Measurements from ENCODE around the gene PPM1L.
"Not testable (repeated sequence)": the region's sequence is repeated elsewhere in the genome, so short reads cannot be mapped to it uniquely, and the experiment has no call there.

Gene PPM1L

DNA sequence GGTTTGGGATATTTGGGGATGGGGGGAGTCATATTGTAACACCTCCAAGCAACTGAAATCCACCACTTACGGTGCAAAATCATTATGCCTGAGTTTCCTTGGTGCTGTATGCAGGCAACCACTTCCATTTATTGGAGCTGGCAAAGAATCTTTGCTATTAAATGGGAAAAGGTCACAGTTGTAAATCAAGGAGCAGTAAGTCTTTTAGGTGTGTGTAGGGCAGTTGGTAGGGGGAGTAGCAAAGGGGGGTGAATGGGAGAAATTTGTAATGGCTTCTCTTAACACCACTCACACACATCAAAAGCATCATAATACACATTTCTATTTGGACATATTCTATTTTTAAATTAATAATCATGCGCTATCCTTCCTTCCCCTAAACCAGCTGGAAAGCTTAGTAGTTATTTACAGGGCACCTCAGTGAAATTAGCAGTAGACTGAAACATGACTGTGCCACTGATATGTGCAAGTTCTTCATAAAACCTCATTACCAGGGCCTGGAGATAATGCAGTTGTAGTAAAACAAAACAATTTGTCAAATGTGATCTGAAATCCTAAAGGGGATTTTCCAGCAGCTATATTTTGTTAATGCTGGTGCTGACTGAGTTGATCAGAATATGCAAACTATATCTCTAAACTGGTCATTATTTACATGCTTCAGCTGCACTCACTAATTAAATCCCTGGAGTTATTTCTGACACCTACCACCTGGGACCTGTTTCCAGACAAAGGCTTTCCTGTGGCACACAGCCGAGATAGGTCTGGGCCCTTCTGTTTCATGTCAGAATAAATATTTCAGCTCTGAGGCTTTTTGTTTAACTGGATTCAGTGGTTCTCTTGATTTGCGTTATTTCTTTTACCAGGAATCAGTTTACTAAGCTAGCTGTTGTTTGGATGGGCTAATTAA lies 259.1 kb downstream of the PPM1L start:
- H3K4me3 ChIP-seq = no peak overlapping the region
- no peak overlapping the region for H3K27ac ChIP-seq

DNA sequence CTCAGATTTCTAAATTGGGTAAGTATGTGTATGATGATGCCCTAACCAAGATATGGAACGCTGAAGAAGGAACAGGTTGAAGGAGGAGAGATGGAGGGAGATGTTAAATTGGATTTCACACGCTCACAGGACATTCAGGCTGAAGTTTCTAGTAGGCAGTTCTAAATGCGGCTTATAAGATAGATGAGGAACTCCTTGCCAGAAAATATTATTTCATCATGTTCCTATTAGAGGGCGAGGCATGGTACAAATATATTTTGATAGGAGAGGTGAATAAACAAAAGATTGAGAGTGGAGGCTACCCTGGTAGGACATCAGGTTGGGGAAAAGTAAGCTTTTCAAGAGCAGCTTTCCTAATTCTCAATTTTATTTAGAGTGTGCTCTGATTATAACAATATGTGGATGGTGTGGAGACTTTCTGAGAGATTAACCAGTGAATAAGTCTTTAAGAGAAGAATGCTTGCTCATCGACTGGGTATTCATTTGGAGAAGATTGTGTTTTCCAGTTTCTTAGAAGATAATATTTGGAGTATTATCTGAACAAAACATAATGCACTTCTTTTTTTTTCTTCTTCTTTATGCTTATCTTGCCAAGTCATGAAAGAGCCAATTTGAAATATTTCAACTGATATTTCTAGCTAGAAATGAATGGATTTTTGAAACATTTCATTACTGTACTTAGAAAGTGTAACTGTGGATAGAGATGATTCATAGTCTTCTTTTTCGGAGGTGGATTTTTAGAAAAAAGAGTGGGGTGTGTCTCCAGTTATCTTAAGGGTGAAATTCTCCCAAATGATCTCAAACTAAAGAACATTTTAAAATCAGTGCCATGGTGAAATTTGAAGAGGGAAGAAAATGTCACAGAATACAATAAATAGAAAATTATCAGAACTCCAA lies 260.6 kb downstream of the PPM1L start:
- H3K27ac ChIP-seq = no peak overlapping the region
- H3K4me3 ChIP-seq = no peak overlapping the region

DNA sequence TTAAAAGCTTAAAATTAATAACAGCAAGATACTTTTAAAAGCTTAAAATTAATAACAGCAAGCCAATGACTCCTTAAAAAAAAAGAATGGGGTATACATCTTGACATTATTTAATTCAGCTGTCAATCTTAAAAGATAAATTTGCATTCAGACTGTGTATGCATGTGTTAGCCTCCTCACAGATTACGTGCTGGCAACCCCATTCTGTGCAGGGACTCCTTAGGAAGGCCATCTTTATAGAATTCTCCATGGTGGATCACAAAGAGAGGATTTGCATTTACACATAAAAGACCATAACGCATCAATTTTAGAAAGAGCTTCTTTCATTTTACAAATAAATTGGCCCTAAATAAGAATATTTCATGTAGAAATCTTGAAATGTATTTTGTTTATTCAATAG lies 261.9 kb downstream of the PPM1L start:
- no peak overlapping the region for H3K27ac ChIP-seq
- H3K4me3 ChIP-seq = no peak overlapping the region

DNA sequence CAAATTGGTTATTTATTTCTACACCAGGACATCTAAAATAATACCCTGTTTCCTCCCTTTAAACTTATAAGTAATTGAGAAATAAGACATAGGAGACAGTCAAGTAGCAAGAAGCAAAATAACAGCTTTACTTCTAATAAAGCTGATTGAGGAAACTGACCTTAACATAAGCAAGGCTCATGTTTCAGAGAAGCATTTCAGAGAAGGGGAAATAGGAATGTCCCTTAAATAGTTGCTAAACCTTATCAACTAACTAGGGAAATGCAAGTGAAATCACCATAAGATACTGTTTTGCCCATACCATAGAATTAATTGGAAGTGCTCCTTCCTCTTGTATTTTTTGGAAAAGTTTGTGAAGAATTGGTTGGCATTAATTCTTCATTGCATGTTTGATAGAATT lies 264.2 kb downstream of the PPM1L start:
- no peak overlapping the region for H3K4me3 ChIP-seq
- H3K27ac ChIP-seq = no peak overlapping the region

DNA sequence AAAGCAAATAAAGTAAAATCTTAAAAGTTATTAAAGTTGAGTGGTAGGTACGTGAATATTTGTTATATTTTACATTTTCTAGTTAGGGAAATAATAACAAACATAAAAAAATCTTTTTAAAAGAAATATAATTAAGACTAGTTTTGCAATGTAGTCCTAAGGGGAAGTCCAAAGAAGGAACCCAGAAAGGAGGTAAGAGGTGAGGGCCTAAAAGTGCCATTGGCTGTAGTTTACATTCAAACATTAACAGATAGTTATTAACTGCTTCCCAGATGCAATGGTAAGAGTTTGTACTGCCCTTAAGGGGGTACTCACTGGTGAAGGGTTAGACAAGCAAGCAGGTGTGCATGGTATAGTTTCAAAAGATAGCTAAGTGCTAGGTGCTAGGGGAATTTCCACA lies 269.9 kb downstream of the PPM1L start:
- H3K4me3 ChIP-seq = no peak overlapping the region
- H3K27ac ChIP-seq = no peak overlapping the region

DNA sequence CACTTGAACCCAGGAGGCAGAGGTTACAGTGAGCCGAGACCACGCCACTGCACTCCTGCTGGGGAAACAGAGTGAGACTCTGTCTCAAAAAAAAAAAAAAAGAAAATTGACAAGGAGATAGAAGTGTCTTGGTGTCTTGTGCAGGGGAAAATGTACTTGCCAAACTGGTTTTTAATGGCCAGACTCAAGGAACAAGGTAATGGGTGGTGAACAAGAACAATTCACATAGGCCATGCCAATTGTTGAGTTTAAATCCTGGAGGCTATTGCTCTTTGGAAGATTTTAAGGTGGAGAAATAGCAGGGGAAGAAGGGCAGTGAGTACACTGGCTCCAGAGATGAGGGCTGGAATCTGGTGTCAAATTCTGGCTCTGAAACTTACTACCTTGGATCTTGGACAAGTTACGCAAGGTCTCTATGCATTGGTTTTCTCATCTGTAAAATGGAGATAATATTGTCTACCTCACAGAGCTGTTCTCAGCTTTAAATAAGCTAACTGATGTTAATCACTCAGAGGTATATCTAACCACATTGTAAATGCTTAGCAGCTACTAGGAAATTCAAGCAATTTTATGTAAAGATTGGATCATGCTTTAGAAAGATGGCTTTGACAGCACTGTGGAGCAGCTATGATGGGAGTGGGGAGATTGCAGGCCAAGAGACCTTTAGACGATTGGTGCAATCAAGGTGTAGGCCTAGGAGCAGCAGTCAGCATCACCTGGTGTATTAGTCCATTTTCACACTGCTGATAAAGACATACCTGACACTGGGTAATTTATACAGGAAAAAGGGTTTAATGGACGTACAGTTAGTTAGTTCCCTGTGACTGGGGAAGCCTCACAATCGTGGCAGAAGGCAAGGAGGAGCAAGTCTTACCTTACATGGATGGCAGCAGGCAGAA lies 270.8 kb downstream of the PPM1L start:
- no peak overlapping the region for H3K4me3 ChIP-seq
- no peak overlapping the region for H3K27ac ChIP-seq

DNA sequence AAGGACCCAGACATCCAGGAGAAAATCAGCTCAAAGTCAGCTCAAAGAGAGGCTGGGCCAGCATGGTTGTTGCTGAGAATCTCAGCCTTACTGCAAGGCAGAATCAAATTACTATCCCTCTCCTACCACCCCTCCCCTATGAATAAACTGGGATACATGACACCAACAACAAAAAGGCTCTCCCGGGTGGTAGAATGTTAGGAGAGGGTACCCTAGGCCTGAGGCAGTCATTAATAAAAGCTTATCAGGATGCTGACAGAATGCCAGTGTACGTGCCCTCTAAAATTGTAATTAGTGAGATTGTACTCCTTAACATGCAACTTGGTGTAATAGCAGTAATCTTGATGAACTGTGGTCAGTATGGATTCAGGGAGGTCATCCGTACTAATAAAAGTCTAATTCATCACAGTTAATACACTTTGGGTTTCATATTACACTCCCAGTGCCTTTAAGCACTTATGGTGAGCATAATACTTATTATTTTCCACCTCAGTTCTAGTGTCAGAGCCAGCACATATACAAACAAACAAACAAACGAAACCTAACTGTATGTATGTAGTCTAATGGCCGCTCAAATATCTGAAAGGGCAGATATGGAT lies 272.6 kb downstream of the PPM1L start:
- Histone ChIP-seq H3K27ac (no peak overlapping the region), H3K4me3 (no peak overlapping the region)

DNA sequence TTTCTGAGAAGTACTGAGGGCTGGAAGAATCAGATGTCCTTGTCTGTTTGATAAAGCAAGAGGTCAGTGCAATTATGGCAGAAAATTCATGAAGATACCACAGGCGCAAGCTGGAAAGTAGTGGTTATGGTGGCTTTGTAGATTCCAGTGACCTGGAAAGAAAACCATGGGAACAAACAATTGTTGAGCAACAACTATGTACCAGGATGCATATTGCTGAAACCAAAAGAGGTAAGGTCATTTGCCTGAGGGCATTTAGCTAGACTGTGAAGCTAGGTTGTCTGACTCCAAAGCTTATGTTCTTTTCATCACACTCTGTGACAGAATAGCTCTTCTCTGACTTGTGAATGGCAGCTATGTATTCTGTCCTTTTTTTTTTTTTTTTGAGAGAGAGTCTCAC lies 275.1 kb downstream of the PPM1L start:
- H3K27ac ChIP-seq = no peak overlapping the region
- no peak overlapping the region for H3K4me3 ChIP-seq

DNA sequence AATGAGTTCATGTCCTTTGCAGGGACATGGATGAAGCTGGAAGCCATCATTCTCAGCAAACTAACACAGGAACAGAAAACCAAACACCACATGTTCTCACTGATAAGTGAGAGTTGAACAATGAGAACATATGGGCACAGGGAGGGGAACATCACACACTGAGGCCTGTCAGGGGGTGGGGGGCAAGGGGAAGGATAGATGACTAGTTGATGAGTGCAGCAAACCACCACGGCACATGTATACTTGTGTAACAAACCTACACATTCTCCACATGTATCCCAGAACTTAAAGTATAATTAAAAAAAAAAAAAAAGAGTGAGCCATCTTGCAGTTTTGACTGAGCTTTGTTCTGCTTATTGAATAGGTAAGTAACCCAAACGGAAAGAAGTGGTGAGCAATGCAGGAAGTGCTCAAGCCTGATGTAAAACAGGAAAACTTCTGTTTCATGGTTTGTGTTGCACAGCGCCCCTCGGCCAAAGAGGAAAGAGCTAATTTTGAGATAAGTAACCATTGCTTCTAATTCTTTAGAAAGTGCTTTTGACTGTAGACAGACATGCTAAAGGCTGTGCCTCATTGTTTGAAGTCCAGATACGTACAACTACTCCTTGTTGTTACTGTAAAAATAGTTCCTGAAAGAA lies 279.0 kb downstream of the PPM1L start:
- H3K4me3 ChIP-seq = not testable (repeated sequence)
- H3K27ac ChIP-seq = peak overlapping the region in 3 of 21 experiments; percentile 24 to 55 (median 30)

DNA sequence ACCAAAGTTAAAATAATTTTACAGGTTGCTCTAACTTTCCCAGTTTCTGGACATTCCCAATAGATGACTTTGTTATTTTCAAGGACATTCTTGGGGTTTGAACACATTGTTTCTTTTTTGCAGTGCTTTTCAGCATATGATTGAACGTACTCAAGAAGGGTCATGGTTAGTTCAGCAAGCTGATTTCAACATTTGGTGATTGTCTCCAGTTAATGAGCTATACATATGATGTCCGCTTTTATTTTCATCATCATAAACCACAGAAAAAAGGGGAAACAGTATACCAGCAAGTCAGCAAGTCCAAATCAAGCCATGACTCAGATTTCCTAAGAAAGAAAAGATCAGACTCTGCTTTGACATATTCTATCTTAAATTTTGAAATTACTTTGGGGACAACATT lies 279.7 kb downstream of the PPM1L start:
- H3K4me3 ChIP-seq = no peak overlapping the region
- peak overlapping the region in 4 of 21 experiments; percentile 24 to 58 (median 42) for H3K27ac ChIP-seq

DNA sequence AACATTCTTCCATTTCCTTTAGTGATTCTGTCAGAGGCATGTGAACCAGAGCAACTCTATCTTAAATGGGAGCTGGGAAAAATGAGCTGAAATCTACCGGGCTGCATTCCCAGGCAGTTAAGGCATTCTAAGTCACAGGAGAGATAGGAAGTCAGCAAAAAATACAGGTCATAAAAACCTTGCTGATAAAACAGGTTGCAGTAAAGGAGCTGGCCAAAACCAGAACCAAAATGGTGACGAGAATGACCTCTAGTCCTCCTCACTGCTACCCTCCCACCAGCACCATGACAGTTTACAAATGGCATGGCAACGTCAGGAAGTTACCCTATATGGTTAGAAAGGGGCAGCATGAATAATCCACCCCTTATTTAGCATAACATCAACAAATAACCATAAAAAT lies 282.7 kb downstream of the PPM1L start:
- Histone ChIP-seq H3K4me3 (no peak overlapping the region), H3K27ac (no peak overlapping the region)

DNA sequence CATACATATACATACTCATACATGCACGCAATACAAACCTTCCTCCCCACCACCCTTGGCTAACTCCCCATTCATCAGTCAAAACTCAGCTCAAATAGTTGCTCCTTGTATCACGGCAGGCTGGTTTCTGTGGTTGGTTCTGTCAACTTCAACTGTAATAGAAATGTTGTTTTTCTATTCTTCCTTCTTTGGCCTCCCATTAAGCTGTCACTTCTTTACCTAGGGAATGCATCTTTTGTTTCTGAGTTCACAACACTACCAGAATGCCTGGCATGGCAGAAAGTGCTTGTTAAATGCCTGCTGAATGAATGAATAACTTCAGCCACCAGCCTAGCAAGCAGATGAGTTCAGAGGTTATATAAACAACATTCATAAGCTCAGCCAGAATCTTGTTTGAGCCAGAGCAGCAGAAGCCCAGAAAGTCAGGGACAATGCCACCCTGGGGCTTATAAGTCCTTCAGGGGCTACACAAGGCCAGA lies 286.0 kb downstream of the PPM1L start:
- Histone ChIP-seq H3K4me3 (no peak overlapping the region), H3K27ac (no peak overlapping the region)

DNA sequence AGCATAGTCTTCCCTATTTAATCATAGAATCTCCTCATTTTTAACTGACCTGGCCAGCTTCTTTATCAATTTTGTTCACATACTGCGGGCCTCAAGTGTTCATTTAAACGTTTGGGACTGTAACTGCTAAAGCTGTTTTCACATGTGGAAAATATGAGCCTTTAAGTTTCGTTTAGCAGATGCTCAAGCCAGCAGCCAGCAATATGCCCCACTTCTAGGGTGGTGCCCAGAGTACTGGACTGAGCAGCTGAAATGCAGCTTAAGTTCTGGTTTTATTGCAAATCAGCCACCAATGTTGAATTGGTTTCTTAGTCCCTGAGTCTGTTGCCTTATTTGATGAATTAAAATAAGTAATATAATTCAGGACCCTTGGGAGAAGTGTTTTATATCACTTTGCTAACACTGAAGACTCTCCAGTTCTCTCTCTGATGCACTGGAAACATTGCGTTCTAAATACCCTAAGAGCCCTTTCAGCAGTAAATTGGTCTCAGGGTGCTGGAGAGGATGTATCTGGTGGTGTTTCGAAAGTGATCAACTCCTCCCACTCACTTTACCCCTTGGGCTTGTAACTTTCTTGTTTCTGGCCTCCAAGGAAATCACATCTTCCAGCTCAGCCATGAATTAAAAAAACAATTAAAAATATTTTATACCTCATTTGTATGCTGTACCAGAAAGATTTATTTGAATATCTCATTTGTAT lies 287.5 kb downstream of the PPM1L start:
- no peak overlapping the region for H3K27ac ChIP-seq
- no peak overlapping the region for H3K4me3 ChIP-seq

DNA sequence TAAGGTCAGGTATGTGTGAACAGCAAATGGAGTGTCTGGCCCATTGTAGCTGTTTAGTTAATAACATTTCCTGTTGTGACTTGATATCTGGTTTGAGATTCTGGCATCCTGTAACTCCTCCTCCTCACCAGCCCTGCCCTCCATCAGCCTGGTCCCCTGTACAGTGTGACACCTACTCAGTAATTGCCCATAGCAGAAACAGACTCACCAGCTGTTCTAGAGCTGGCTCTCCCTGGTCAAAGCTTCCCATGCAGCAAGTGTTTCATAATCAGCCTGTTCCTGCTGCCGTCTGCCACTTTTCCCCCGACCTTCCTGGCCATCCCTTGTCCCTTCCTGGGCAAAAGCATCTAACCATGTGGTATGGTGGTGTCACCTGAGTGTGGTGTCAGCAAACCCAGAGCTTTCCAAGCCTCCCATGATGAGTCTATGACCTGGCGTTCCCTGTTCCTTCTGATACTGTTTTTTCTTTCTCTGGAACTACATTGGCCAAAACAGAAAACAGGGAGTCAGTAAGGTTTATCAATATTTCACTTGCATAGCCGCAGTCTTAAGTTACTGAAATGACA lies 293.7 kb downstream of the PPM1L start:
- Histone ChIP-seq H3K27ac (no peak overlapping the region), H3K4me3 (no peak overlapping the region)

DNA sequence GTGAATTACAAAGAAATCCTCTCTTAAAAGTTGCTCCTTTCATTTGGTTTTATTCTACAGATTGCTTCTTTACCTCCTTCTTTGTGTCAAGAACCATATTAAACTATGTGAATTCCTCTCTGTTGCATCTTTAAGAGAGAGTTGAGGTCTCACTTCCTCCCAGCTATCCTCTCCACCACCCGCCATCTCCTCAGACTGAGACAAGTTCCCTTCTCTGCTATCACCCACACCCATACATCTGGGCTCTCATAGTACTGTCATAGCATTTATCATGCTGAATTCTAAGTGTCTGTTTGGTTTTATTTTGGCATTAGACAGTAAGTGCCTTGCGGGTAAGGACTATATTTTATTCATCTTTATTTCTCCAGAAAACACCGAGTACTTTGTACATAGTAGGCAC lies 294.9 kb downstream of the PPM1L start:
- no peak overlapping the region for H3K27ac ChIP-seq
- no peak overlapping the region for H3K4me3 ChIP-seq

DNA sequence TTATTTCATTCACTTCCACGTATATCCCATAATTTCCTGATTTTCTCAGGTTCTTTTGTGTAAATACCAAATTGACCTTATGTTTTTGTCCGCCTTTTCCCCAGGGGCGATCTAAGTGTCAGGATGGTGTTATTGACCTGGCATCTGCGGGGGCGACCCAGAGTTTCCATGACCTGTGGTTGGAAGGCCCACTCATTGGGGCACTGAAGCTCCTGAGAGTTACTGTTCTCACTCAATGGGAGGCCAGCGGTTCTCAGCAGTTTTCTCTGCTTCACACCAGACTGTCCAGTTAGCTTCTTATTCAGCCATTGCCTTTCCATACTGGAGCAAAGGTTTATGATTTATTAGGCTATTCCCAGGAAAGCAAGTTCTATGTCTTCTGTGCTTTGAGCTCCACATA lies 295.8 kb downstream of the PPM1L start:
- H3K27ac ChIP-seq = no peak overlapping the region

DNA sequence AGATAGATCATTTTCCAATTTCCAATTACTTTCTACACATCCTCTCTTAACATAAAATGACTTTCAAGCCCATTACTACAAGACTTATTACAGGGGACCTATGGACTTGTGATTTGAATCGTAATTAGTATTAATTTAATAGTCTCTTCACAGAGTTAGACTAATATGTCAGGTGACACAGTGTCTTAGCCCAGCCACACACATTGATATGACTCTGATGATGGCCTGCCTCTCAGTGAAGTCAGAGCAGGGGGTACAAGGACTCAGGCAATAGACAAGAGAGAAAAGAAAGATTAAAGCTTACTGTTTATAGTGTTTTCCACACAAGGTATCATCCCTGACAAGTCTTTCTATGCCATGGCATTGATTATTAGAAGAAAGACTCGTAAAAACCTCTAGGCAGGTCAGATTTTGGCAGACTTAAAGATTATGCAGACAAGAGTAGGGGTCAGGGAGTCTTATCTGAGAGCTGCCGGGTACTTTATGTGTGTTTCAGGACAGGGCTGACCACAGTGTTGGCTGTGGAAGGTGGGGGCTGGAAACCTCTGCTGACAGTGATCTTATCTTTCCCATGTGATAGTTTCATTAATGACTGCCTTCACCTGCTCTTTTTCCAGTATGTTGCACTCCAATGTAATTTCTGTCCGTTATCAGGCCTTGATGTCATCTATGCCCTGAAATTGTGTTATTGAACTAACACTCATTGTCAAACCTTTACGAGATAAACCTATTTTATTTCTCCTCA lies 299.0 kb downstream of the PPM1L start:
- no peak overlapping the region for H3K27ac ChIP-seq
- no peak overlapping the region for H3K4me3 ChIP-seq

More for the DNA sequence above, 295.8 kb downstream of the PPM1L start:
- no peak overlapping the region for H3K4me3 ChIP-seq

All from skin epidermis (tissue), 12 donors.